Measurements from ENCODE around the gene ZCCHC14.
"Not testable (repeated sequence)": the region's sequence is repeated elsewhere in the genome, so short reads cannot be mapped to it uniquely, and the experiment has no call there.

ZCCHC14 gene

GRCh38 chr16:87477209-87477981 is 15.4 kb downstream of the ZCCHC14 start:
- not testable (repeated sequence) for DNase-seq (ENCODE audit: low read depth)

GRCh38 chr16:87474566-87474996 is 18.2 kb downstream of the ZCCHC14 start:
- DNase-seq (ENCODE audit: low read depth): no peak

- DNase-seq (ENCODE audit: low read depth): no peak
Measured at GRCh38 chr16:87474017-87474416, 18.8 kb downstream of the ZCCHC14 start.

- no peak for DNase-seq (ENCODE audit: low read depth)
Measured at GRCh38 chr16:87472935-87473334, 19.9 kb downstream of the ZCCHC14 start.

- no peak for DNase-seq (ENCODE audit: low read depth)
Measured at GRCh38 chr16:87472142-87472778, 20.6 kb downstream of the ZCCHC14 start.

- DNase-seq (ENCODE audit: low read depth): no peak
Measured at GRCh38 chr16:87471278-87472141, 21.3 kb downstream of the ZCCHC14 start.

DNA sequence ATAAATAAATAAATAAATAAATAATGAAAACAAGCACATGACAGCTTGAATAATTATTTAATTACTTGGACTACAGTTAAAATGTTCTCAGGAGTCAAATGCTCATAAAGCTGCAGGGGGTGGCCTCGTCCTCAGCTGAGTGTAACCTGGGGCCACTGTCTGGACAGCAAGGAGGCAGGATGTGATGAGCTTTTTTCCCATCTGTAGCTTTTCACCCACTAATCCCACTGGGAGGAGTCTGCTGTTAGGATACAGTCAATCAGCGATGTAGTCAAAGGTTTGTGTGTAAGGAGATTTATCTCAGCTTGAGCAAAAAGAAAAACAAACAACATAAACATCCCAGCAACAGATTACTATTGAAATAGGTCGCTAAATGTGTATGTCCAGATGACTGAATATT is 22.5 kb downstream of the ZCCHC14 start:
- DNase-seq (ENCODE audit: low read depth): no peak

- DNase-seq (ENCODE audit: low read depth): no peak
Measured at GRCh38 chr16:87469169-87469568, 23.7 kb downstream of the ZCCHC14 start.

DNA sequence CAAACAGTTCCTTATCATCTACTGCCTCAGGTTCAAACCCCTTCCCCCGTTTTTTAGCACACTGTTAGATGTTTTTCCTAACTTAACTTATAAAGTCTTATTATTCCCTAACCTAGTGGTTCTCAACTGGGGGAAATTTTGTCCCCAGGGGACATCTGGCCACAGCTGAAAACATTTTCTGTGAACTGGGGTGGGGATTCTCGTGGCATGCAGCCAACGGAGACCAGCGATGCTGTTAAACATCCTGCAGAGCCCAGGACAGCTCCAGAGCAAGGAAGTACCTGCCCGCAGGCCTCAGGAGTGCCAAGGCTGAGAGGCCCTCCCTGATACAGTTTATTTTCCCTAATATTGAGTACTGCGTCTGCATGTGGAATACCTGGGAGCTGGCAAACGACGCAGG is 24.3 kb downstream of the ZCCHC14 start:
- DNase-seq (ENCODE audit: low read depth): no peak

DNA sequence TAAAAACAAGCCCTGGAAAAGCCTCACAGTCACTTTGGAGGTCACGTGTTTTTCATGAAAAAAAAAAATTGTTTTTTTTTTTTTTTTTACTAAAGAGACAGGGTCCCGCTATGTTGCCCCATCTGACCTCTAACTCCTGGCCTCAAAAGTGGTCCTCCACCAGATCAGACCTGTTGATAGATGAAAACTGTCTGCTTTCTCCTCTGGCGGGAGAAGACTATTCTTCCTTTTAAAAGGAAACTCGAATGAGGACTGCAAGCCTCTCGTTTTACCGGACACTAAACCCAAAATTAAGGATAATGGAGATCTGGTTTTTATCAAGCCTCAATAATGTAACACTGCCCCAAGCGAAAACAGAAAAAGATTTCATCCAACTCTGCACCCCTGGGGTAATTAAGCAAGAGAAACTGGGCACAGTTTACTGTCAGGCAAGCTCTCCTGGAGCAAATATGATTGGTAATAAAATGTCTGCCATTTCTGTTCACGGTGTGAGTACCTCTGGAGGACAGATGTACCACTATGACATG is 25.8 kb downstream of the ZCCHC14 start:
- DNase-seq (ENCODE audit: low read depth): no peak

DNA sequence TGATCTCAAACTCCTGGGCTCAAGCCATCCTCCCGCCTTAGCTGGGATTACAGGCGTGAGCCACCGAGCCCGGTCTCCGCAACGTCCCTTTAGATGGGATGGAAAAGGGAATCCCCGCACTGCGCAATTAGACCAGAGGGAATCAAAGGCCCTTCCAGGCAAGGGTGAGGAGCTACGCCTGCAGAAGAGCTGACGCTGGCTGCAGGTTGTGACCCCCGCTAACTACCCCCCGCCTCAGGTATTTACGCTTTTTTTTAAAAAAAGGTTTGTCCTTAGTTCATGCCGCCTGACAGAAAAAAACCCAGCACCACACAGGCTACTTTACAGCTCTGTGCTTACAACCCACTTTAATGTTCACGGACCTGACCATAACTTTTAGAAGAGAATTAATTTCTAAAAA is 26.9 kb downstream of the ZCCHC14 start:
- no peak for DNase-seq (ENCODE audit: low read depth)

- peak; percentile 79 for DNase-seq (ENCODE audit: low read depth)
Measured at GRCh38 chr16:87465306-87465705, 27.5 kb downstream of the ZCCHC14 start.

- DNase-seq (ENCODE audit: low read depth): peak; percentile 83
Measured at GRCh38 chr16:87464691-87465300, 28.0 kb downstream of the ZCCHC14 start.

- no peak for DNase-seq (ENCODE audit: low read depth)
Measured at GRCh38 chr16:87463722-87464690, 28.8 kb downstream of the ZCCHC14 start.

- DNase-seq (ENCODE audit: low read depth): no peak
Measured at GRCh38 chr16:87461466-87461991, 31.3 kb downstream of the ZCCHC14 start.

GRCh38 chr16:87460936-87461335 is 31.9 kb downstream of the ZCCHC14 start:
- DNase-seq (ENCODE audit: low read depth): no peak

- no peak for DNase-seq (ENCODE audit: low read depth)
Measured at GRCh38 chr16:87459833-87460232, 33.0 kb downstream of the ZCCHC14 start.

DNA sequence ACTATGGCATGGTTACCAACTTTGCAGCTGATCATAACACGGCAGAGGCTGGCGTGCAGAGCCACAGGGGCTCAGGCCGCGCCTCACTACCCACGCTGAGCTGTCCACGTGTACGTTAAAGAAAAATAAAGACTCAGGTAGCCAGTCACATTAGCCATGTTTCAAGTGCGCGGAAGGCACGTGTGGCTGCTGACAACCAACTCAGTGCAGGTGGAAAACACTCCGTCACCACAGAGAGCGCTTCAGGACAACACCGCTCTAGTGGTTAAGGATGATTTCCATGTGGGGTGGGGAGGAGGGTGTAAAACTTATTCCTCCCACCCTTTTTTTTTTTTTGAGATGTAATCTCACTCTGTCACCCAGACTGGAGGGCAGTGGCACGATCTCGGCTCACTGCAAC is 33.8 kb downstream of the ZCCHC14 start:
- no peak for DNase-seq (ENCODE audit: low read depth)

- no peak for DNase-seq (ENCODE audit: low read depth)
Measured at GRCh38 chr16:87458424-87458915, 34.4 kb downstream of the ZCCHC14 start.

- peak; percentile 93 for DNase-seq (ENCODE audit: low read depth)
Measured at GRCh38 chr16:87457709-87458423, 35.0 kb downstream of the ZCCHC14 start.

All from GM04504 (cell line).